CD4-positive, alpha-beta T cell (primary cell): ENCODE measurements around the gene TBRG4. TPM values are rescaled to one million over a fixed set of nuclear protein-coding genes. Genes with fewer than 3 reads are reported as not detected.

Experiments used
- ATAC-seq: fragments of 200-7000 bp; cut with Tn5 transposase; one replicate; pipeline ENCODE4 v1.10.0; 2022; ENCODE audit warnings: mild to moderate bottlenecking; ENCODE audit not compliant: poor library complexity
- CTCF ChIA-PET: fragments of 350-600 bp; sonication (Branson Sonifier 250); formaldehyde crosslinking; loops from one replicate; lab custom pipeline; 2021; ENCODE audit warnings: antibody characterized with exemption, inconsistent platforms; lab: Charles Lee
- POLR2A ChIA-PET: fragments of 350-600 bp; sonication (Branson Sonifier 250); formaldehyde crosslinking; loops from one replicate; lab custom pipeline; 2021; ENCODE audit warnings: antibody characterized with exemption, inconsistent platforms; lab: Charles Lee
- DNase-seq, 14 experiments: peaks; one replicate each; pipeline ENCODE4 v3.0.0-alpha.2; 2013 to 2020; ENCODE audit warnings: mixed read lengths in 2 of 14
- H3K27ac ChIP-seq, 2 donors: one replicate each; pipeline versions ENCODE4 v1.5.1 to v1.7.0; 2013; ENCODE audit warnings: low read length in 2 of 2, low read depth in 1 of 2, mild to moderate bottlenecking in 1 of 2
- H3K27me3 ChIP-seq, 2 experiments: 1 replicate in 1 of 2; 2 replicates in 1 of 2; pipeline versions ENCODE4 v1.6.1 to v1.7.0; 2013; ENCODE audit warnings: low read length in 2 of 2, control low read depth in 1 of 2, mild to moderate bottlenecking in 1 of 2, moderate library complexity in 1 of 2; ENCODE audit not compliant: insufficient read depth in 2 of 2, control insufficient read depth in 1 of 2
- H3K36me3 ChIP-seq: one replicate; pipeline ENCODE4 v1.6.1; 2013; ENCODE audit warnings: low read length, control low read depth; ENCODE audit not compliant: insufficient read depth
- H3K4me1 ChIP-seq: one replicate; pipeline ENCODE4 v1.6.1; 2013; ENCODE audit warnings: low read length, control low read depth; ENCODE audit not compliant: insufficient read depth
- H3K4me3 ChIP-seq: one replicate; pipeline ENCODE4 v1.5.1; 2013; ENCODE audit warnings: mild to moderate bottlenecking, low read length, moderate library complexity
- H3K9me3 ChIP-seq, 2 experiments: 1 replicate in 1 of 2; 2 replicates in 1 of 2; pipeline versions ENCODE4 v1.6.1 to v1.7.0; 2013; ENCODE audit warnings: low read length in 2 of 2, mild to moderate bottlenecking in 2 of 2, control low read depth in 1 of 2, moderate library complexity in 1 of 2; ENCODE audit not compliant: control insufficient read depth in 1 of 2, insufficient read depth in 1 of 2
- H3K27ac Mint-ChIP-seq: one replicate; pipeline ENCODE4 v1.8.0; 2020; ENCODE audit warnings: mixed read lengths
- H3K27me3 Mint-ChIP-seq: one replicate; pipeline ENCODE4 v1.8.0; 2021; ENCODE audit warnings: mixed read lengths
- H3K36me3 Mint-ChIP-seq: one replicate; pipeline ENCODE4 v1.8.0; 2021; ENCODE audit warnings: low read depth, mixed read lengths
- H3K4me1 Mint-ChIP-seq: one replicate; pipeline ENCODE4 v1.8.0; 2021; ENCODE audit warnings: low read depth, mixed read lengths
- H3K4me3 Mint-ChIP-seq: one replicate; pipeline ENCODE4 v1.8.0; 2020; ENCODE audit warnings: mild to moderate bottlenecking, mixed read lengths
- H3K9me3 Mint-ChIP-seq: one replicate; pipeline ENCODE4 v1.8.0; 2020; ENCODE audit warnings: mixed read lengths
- CTCF ChIP-seq: fragments of 200-600 bp; IDR thresholded peaks from one replicate; pipeline ENCODE4 v1.8.0; 2022; ENCODE audit warnings: antibody characterized with exemption, mild to moderate bottlenecking
- intact Hi-C, 2 experiments: fragments of 100-400 bp; cut with DNase I in 1 of 2; cut with micrococcal nuclease in 1 of 2; formaldehyde crosslinking; loops; one replicate each; pipeline versions ENCODE4 v1.15.1 to v1.9.0; 2023 to 2025; cut with DNase I, micrococcal nuclease
- total RNA-seq, 174 experiments: library from RNA in 2 of 174; stranded (reverse) in 2 of 174; gene quantifications; one replicate each; pipeline ENCODE4 v1.2.3 and lab custom pipeline; 2021 to 2026

Gene TBRG4
- total RNA-seq, 2 experiments from 2014 or later, result 104 to 105 TPM

DNA sequence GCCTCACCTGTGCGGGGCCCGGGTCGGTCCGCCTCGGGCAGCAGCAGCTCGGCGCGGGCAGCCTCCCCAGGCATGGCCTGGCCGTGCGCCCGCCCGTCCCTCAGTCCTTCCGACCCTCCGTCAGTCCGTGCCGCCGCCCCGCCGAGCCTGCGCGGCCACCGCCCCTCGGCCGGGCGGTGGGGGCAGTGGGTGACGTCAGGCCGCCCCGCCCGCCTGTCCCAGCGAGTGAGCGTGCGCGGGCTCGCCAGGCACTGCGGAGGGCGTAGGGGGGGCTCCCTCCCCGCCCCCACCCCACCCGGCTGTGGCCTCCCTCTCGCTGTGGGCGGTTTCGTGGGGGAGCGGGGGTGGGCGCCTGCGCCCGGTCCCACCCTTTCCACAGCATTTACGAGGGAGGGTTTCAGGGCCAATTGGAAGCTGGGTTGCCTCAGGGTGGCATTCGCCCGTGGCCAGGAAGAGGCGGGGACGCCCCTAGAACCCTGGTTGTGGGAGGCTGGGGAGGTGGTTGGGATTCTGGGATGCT is 22.6 kb downstream of the TBRG4 start, which contains the start of gene NACAD:
Gene NACAD, minus strand, starts transcription at position 149 of the 520 bp plus-strand sequence. Its CDS starts 75 bp downstream, at position 74.
- peaks cover 3% of the 10 kb centered on the region for H3K9me3 Mint-ChIP-seq
- ChIA-PET CTCF (no interaction called here), POLR2A (no interaction called here)
- peak; percentile 52 for ATAC-seq
- H3K4me3 Mint-ChIP-seq, result peak within 1 kb of the TSS; percentile 60
- TF ChIP-seq CTCF, result no peak
- H3K4me1 ChIP-seq, result peaks cover 10% of the 10 kb centered on the region
- intact Hi-C loops, result no loop called here
- no peaks in the 10 kb centered on the region for H3K9me3 ChIP-seq
- peaks cover 18% of the 10 kb centered on the region for H3K27me3 Mint-ChIP-seq
- DNase-seq, result peak in 4 of 14 experiments; percentile 17 to 42 (median 40)
- peaks cover 11 to 17% of the 10 kb centered on the region in 2 experiments for H3K27me3 ChIP-seq
- H3K27ac Mint-ChIP-seq, result peak within 1 kb of the TSS; percentile 12
- peaks cover 7% of the 10 kb centered on the region for H3K4me1 Mint-ChIP-seq
- H3K4me3 ChIP-seq, result peak within 1 kb of the TSS; percentile 42
- H3K36me3 ChIP-seq, result no peaks in the 10 kb centered on the region
- H3K36me3 Mint-ChIP-seq, result peaks cover 3% of the 10 kb centered on the region
- H3K27ac ChIP-seq, result no peak within 1 kb of the TSS

DNA sequence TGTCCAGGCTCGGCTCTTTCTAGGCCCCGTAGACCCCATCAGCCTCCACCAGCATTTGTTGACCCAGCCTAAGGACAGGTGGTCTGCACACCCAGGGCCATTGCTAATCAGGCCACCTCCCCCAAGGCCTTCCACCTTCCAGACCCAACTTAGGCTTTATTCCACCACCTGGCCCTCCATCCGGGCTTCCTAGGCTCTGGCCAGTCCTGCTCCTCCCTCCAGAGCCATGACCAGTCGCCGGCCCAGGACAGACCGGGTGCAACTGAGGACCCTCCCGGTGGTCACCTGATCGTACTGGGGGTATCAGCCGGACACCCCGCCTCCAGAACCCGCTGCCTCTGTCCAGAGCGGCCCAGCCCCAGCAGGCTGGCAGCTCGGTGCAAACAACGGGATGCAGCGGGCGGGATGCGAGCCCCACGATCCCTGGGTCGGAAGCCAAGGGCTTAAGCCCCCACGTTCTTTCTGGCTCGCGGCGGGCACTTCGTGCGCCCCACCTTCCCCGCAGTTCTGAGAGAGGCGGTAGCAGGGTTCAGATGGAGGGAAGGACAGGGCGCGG is 23.3 kb downstream of the TBRG4 start:
- Histone ChIP-seq H3K36me3 (no peaks in the 10 kb centered on the region), H3K4me3 (no peak overlapping the region), H3K27me3 (peaks cover 11 to 17% of the 10 kb centered on the region in 2 experiments), H3K9me3 (no peaks in the 10 kb centered on the region), H3K4me1 (peaks cover 10% of the 10 kb centered on the region), H3K27ac (no peak overlapping the region)
- TF ChIP-seq CTCF, result no peak
- H3K4me1 Mint-ChIP-seq, result peaks cover 7% of the 10 kb centered on the region
- ChIA-PET POLR2A (no interaction called here), CTCF (no interaction called here)
- no peak overlapping the region for H3K4me3 Mint-ChIP-seq
- no peak for ATAC-seq
- H3K27ac Mint-ChIP-seq, result no peak overlapping the region
- peak in 1 of 14 experiments; percentile 15 for DNase-seq
- H3K9me3 Mint-ChIP-seq, result no peaks in the 10 kb centered on the region
- H3K36me3 Mint-ChIP-seq, result no peaks in the 10 kb centered on the region
- intact Hi-C loops, result no loop called here
- H3K27me3 Mint-ChIP-seq, result peaks cover 18% of the 10 kb centered on the region

DNA sequence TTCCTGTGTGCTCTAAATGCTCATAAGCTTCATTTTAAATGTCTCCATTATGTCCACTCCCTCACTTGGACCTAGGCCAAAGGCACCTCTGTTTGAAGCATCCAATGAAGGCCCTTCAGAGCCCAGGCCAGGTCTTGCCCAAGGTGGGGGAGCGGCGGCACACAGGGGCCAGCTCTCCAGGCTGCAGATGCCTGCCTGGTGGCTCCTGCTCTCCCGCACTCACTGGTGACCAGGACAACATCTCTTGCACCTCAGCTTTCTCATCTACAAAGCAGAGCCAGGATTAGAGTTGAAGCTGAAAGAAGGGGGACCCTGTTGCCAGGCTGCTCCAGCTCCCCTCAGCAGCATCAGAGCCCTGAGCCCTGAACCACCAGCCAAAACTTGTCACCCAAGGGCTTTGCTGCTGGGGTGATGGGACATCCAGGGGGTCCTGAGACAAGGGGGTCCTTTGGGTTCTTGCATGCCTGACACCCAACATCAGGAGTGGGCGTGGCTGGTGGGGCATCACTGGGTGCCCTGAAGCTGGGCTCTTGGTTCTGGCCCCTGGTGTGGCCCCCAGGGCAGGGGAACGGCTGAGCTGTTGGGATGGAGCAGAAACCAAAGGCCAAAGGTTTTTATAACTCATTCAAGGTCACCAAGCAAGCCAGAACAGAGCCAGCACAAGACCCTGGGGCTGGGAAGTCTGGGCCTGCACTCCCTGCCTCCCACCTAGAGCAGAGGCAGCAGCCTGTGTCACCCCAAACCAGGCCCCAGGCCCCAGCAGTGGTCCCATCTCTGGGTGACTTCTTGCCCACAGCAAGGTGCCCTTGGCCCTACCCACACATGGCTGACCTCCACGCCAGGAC is 24.0 kb downstream of the TBRG4 start:
- ATAC-seq, result no peak
- ChIA-PET CTCF (interaction anchor here (0.8 to 0.9 kb wide), 2 partner anchors 49 to 114 kb away, joined by 3 read pairs; no protein-coding TSS in a partner anchor), POLR2A (interaction anchor here (0.8 to 1.4 kb wide), 4 partner anchors 12 to 513 kb away, joined by 3 read pairs; partner anchors contain the start of gene TBRG4)
- Histone ChIP-seq H3K27ac (no peak overlapping the region), H3K9me3 (no peaks in the 10 kb centered on the region), H3K27me3 (peaks cover 11 to 17% of the 10 kb centered on the region in 2 experiments), H3K36me3 (no peaks in the 10 kb centered on the region), H3K4me3 (no peak overlapping the region), H3K4me1 (peaks cover 10% of the 10 kb centered on the region)
- Mint-ChIP-seq H3K27ac (no peak overlapping the region), H3K36me3 (no peaks in the 10 kb centered on the region), H3K9me3 (no peaks in the 10 kb centered on the region), H3K4me1 (peaks cover 7% of the 10 kb centered on the region), H3K27me3 (peaks cover 18% of the 10 kb centered on the region), H3K4me3 (no peak overlapping the region)
- intact Hi-C loops, result no loop called here
- DNase-seq, result peak in 1 of 14 experiments; percentile 10
- TF ChIP-seq CTCF, result no peak
